ENCODE measurements around the gene NUCB2.

NUCB2 gene

DNA sequence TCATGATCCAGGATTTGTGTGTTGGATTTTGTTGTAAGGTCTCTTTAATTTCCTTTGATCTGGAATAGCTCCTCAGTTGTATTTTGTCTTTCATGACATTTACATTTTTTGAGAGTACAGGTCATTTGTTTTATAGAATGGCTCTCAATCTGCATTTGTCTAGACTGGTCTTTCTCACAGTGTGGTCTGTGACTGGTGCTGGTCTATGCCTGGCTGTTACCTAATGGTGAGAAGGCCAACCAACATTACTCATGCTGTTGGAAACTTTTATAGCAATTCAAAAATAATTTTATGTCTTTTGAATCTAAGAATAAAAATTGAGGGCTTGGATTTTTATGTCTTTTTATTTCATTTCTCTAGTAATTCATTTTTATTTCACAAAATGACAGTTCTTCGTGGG lies 71.1 kb downstream of the NUCB2 start:
- DNase-seq (ENCODE audit: extremely low read depth, low read depth) = no peak
- TF ChIP-seq, protein P1, sequence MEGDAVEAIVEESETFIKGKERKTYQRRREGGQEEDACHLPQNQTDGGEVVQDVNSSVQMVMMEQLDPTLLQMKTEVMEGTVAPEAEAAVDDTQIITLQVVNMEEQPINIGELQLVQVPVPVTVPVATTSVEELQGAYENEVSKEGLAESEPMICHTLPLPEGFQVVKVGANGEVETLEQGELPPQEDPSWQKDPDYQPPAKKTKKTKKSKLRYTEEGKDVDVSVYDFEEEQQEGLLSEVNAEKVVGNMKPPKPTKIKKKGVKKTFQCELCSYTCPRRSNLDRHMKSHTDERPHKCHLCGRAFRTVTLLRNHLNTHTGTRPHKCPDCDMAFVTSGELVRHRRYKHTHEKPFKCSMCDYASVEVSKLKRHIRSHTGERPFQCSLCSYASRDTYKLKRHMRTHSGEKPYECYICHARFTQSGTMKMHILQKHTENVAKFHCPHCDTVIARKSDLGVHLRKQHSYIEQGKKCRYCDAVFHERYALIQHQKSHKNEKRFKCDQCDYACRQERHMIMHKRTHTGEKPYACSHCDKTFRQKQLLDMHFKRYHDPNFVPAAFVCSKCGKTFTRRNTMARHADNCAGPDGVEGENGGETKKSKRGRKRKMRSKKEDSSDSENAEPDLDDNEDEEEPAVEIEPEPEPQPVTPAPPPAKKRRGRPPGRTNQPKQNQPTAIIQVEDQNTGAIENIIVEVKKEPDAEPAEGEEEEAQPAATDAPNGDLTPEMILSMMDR (IDR thresholded peaks at IDR 0.05; ENCODE audit: low read depth, low read length) = no peak

DNA sequence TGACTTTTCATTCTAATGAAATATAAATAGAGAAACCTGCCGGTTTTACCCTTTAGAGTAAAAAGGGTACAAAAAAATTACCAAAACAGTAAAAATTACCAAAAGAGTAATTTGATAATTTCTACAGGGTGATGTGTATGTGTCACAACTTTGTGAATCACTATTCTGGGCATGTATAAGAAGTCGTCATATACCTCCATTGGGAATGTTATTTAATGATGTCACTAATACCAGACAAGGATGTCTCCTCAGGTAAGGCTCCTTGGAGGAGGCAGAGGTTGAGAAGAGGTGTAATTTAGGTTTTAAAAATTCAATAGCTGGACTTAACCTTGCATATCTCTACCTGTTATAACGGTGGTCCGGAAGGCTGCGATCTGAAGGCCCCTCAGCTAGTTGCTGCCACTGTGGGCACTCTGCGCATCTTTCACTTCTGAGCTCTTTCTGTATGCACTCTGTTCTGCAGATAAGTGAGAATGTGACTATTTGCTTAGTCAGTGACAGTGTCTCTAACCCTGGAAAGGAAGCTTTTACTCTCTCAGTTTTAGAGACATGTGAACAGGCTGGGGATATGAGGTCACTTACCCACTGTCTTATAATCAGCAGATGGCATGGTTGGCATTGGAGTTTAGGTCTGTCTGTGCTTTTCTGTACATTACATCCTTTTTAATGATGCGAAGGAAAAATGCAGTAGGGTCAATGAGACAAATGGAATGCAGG lies 74.1 kb downstream of the NUCB2 start:
- TF ChIP-seq, protein P1 (IDR thresholded peaks at IDR 0.05; ENCODE audit: low read depth, low read length) = no peak
- DNase-seq (ENCODE audit: extremely low read depth, low read depth) = no peak

DNA sequence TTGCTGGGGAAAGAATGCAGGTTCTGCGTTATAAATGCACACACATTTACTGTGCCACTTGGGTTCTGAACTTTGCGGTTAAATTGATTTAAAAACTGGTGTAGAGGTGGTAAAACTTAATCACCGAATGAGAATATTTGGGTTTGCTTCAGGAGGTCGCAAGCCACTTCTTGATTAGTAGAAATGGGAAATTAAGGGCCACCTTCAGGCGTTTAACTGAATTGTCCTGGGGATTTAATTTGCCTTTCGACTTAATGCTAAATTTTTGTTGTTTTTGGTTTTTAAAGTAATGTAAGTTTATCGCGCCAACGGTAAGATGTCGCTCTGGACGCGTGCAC lies 74.6 kb downstream of the NUCB2 start:
- DNase-seq (ENCODE audit: extremely low read depth, low read depth) = no peak
- TF ChIP-seq, protein P1 (IDR thresholded peaks at IDR 0.05; ENCODE audit: low read depth, low read length) = peak; percentile 3; the same call in 1 of the 2 replicates

DNA sequence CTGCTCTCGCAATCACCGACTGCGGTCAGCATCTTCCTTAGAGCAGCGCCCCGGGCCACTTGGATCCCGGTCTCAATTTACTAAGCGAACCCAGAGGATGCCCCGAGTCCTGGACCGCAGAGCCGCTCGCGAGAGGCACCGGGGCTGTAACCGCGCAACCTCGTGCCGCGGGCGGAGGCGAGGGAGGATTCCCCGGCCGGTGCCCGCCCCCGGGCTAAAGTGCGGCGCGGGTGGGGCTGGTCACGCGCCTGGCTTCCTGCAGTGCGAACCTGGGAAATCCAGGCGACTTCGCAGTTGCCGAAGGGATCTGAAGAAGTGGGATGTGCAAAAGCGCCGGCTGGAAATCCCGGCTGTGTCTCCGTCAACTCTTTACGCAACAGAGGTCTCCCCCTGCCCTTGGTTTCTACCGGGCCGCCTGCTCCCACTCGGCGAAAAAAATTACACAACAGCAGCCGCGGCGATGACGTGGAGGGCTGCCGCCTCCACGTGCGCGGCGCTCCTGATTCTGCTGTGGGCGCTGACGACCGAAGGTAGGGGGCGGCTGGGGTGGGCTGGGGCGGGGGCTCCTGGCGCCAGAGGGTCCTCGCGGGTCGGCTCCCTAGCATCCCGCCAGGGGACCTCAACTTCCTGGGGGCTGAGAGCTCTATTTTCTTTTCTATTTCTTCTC lies 75.1 kb downstream of the NUCB2 start, which contains the start of gene NCR3LG1:
NCR3LG1 (plus strand) TSS at position 291 of the 667 bp plus-strand sequence; CDS start at position 461, 170 bp downstream.
- TF ChIP-seq, protein P1 (IDR thresholded peaks at IDR 0.05; ENCODE audit: low read depth, low read length) = no peak
- DNase-seq (ENCODE audit: extremely low read depth, low read depth) = no peak

DNA sequence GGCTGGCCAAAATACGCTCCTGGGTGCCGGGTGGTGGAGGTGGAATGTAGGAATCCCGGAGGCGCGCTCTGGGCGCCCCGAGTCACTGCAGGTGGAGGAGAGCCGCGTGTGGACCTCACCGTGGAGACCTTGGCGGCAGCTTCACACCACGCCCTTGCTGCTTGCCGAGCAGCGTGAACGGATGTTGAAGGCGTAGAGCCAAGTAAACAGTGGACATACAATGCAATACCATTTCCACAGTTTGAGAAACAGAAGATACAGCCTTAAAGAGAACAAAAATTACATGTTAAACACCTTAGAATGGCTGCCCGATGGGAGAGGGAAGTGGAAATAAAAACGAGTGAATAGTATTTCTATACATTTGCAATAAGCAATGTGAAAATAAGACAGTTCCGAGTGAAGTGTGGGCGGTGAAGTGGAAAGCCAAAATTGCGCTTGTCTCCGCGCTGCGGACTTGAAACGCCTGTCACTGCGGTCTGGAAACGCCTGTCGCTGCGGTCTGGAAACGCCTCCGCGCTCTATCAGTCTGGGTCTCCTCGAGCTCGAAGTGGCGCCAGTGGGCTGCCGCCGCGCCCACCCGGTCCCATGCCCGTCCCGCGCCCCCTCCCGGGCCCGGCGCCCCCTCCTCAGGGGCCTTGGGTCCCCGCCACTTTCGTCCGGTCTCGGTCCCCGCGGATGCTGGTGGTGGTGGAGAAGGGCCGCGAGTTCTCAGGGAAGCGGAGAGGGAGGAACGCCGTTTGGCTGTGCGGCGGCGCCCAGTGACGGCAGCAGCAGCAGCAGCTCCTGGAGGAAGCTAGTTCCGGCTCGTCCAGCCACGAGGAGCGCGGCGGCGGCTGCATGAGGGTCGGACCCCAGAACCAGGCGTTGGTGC lies 76.6 kb downstream of the NUCB2 start:
- no peak for DNase-seq (ENCODE audit: extremely low read depth, low read depth)
- TF ChIP-seq, protein P1 (IDR thresholded peaks at IDR 0.05; ENCODE audit: low read depth, low read length) = no peak

DNA sequence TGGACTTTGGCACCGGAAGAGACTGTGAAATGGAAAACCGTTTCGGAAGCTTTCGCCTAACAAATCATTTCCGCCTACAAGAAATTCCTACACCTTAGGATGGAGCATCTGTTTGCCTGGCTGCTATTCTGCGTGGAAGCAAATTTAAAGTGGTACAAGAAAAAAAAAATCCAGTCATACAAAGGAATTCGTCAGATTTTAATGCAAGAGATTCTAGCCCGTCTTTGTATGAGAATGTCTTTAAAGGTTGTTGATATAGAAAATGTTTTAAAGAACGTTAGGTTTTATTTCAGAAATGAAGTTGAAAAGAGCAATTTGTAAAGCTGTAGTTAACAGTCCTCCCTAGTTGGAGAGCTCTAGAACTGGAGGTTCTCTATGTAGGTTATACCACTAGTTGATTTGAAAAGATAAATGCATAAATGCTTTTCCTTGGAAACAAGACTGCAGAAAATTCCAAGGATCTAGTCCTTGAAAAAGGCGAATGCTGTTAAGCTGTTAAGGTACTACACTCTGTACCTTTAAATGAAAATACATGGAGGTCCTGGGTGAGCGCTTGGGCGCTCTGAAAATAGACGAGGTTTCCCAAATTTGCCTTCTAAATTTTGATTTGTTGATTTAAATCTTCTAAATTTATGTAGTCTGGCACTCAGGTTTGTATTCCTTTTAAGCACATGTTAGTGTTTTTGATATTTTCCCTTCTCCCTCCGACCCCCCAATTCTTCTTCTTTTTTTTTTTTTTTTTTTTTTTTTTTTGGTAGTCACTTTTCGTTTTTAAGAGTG lies 77.5 kb downstream of the NUCB2 start:
- TF ChIP-seq, protein P1 (IDR thresholded peaks at IDR 0.05; ENCODE audit: low read depth, low read length) = no peak
- DNase-seq (ENCODE audit: extremely low read depth, low read depth) = no peak

All from AG09319 (cell line).